ENCODE data around the gene ZNF346.

The ZNF346 gene

GRCh38 chr5:177116631-177117373 is 94.3 kb downstream of the ZNF346 start:
- no peak for TF ChIP-seq CTCF (IDR thresholded peaks at IDR 0.05; ENCODE audit: borderline replicate concordance, extremely low read depth, low read length, poor library complexity, severe bottlenecking)
- TF ChIP-seq EZH2 (IDR thresholded peaks at IDR 0.05; ENCODE audit: borderline replicate concordance, low read depth, low read length, severe bottlenecking): no peak
- Histone ChIP-seq H3K4me1 (ENCODE audit: insufficient read depth, low read length) (peaks cover 5% of the 10 kb centered on the region; the same call in 1 of the 2 replicates), H3K9me3 (ENCODE audit: insufficient read depth, low read length, severe bottlenecking) (no peaks in the 10 kb centered on the region), H3K4me2 (ENCODE audit: insufficient read depth, low read length) (no peak overlapping the region), H3K79me2 (ENCODE audit: insufficient read depth, low read length) (no peaks in the 10 kb centered on the region), H4K20me1 (ENCODE audit: insufficient read depth, low read length) (no peaks in the 10 kb centered on the region), H3K27ac (ENCODE audit: low read length) (no peak overlapping the region), H2AFZ (ENCODE audit: low read depth, low read length) (no peak overlapping the region), H3K9ac (ENCODE audit: low read depth, low read length) (no peak overlapping the region), H3K36me3 (ENCODE audit: insufficient read depth, low read length) (no peaks in the 10 kb centered on the region), H3K27me3 (ENCODE audit: insufficient read depth, low read length, poor library complexity) (no peaks in the 10 kb centered on the region), H3K4me3 (ENCODE audit: low read depth in 1 of 2, low read length in 2 of 2) (no peak overlapping the region)
- ATAC-seq (ENCODE audit: insufficient read depth, low read depth) (no peak), DNase-seq (no peak)

- H2AFZ ChIP-seq (ENCODE audit: low read depth, low read length): no peak overlapping the region
- H3K36me3 ChIP-seq (ENCODE audit: insufficient read depth, low read length): no peaks in the 10 kb centered on the region
- no peaks in the 10 kb centered on the region for H3K27me3 ChIP-seq (ENCODE audit: insufficient read depth, low read length, poor library complexity)
- H4K20me1 ChIP-seq (ENCODE audit: insufficient read depth, low read length): no peaks in the 10 kb centered on the region
- H3K9me3 ChIP-seq (ENCODE audit: insufficient read depth, low read length, severe bottlenecking): no peaks in the 10 kb centered on the region
- H3K4me1 ChIP-seq (ENCODE audit: insufficient read depth, low read length): peaks cover 5% of the 10 kb centered on the region; the same call in 1 of the 2 replicates
- H3K4me3 ChIP-seq (ENCODE audit: low read depth in 1 of 2, low read length in 2 of 2): no peak overlapping the region
- no peak overlapping the region for H3K4me2 ChIP-seq (ENCODE audit: insufficient read depth, low read length)
- H3K27ac ChIP-seq (ENCODE audit: low read length): no peak overlapping the region
- no peak for DNase-seq
- ATAC-seq (ENCODE audit: insufficient read depth, low read depth): no peak
- H3K79me2 ChIP-seq (ENCODE audit: insufficient read depth, low read length): no peaks in the 10 kb centered on the region
- H3K9ac ChIP-seq (ENCODE audit: low read depth, low read length): no peak overlapping the region
- no peak for TF ChIP-seq EZH2 (IDR thresholded peaks at IDR 0.05; ENCODE audit: borderline replicate concordance, low read depth, low read length, severe bottlenecking)
- TF ChIP-seq CTCF (IDR thresholded peaks at IDR 0.05; ENCODE audit: borderline replicate concordance, extremely low read depth, low read length, poor library complexity, severe bottlenecking): no peak
Observed at GRCh38 chr5:177117441-177118045, 95.0 kb downstream of the ZNF346 start.

- H3K36me3 ChIP-seq (ENCODE audit: insufficient read depth, low read length): no peaks in the 10 kb centered on the region
- H3K9ac ChIP-seq (ENCODE audit: low read depth, low read length): no peak overlapping the region
- no peak overlapping the region for H3K4me3 ChIP-seq (ENCODE audit: low read depth in 1 of 2, low read length in 2 of 2)
- ATAC-seq (ENCODE audit: insufficient read depth, low read depth) (no peak), DNase-seq (no peak)
- no peaks in the 10 kb centered on the region for H3K9me3 ChIP-seq (ENCODE audit: insufficient read depth, low read length, severe bottlenecking)
- no peaks in the 10 kb centered on the region for H3K27me3 ChIP-seq (ENCODE audit: insufficient read depth, low read length, poor library complexity)
- no peaks in the 10 kb centered on the region for H4K20me1 ChIP-seq (ENCODE audit: insufficient read depth, low read length)
- H3K79me2 ChIP-seq (ENCODE audit: insufficient read depth, low read length): no peaks in the 10 kb centered on the region
- H3K27ac ChIP-seq (ENCODE audit: low read length): no peak overlapping the region
- TF ChIP-seq CTCF (IDR thresholded peaks at IDR 0.05; ENCODE audit: borderline replicate concordance, extremely low read depth, low read length, poor library complexity, severe bottlenecking) (no peak), EZH2 (IDR thresholded peaks at IDR 0.05; ENCODE audit: borderline replicate concordance, low read depth, low read length, severe bottlenecking) (no peak)
- H3K4me1 ChIP-seq (ENCODE audit: insufficient read depth, low read length): no peaks in the 10 kb centered on the region
- no peak overlapping the region for H2AFZ ChIP-seq (ENCODE audit: low read depth, low read length)
- H3K4me2 ChIP-seq (ENCODE audit: insufficient read depth, low read length): no peak overlapping the region
Observed at GRCh38 chr5:177122566-177122965, 100.1 kb downstream of the ZNF346 start.
